Activated CD4-positive, alpha-beta T cell treated with anti-CD3 and anti-CD28 coated beads, Interleukin-2, amount 10 ng/mL, durations not matched to agents 24 days and 14 days (primary cell): ENCODE measurements around the gene CEACAM20. TPM values are rescaled to one million over a fixed set of nuclear protein-coding genes. Genes with fewer than 3 reads are reported as not detected.
"Not testable (repeated sequence)": the region's sequence is repeated elsewhere in the genome, so short reads cannot be mapped to it uniquely, and the experiment has no call there.

Experiments used
- DNase-seq: peaks from one replicate; pipeline ENCODE4 v3.0.0; 2022
- H3K27ac Mint-ChIP-seq: one replicate; pipeline ENCODE4 v1.8.0; 2022; ENCODE audit warnings: mild to moderate bottlenecking, mixed read lengths
- H3K27me3 Mint-ChIP-seq: one replicate; pipeline ENCODE4 v1.8.0; 2022; ENCODE audit warnings: mixed read lengths
- H3K36me3 Mint-ChIP-seq: one replicate; pipeline ENCODE4 v1.8.0; 2022; ENCODE audit warnings: low read depth, mild to moderate bottlenecking, mixed read lengths
- H3K4me1 Mint-ChIP-seq: one replicate; pipeline ENCODE4 v1.8.0; 2021; ENCODE audit warnings: mixed read lengths
- H3K4me3 Mint-ChIP-seq: one replicate; pipeline ENCODE4 v1.8.0; 2022; ENCODE audit warnings: mild to moderate bottlenecking, moderate library complexity, mixed read lengths
- H3K9me3 Mint-ChIP-seq: one replicate; pipeline ENCODE4 v1.8.0; 2021; ENCODE audit warnings: mixed read lengths
- intact Hi-C: fragments of 100-400 bp; cut with micrococcal nuclease; formaldehyde crosslinking; loops from one replicate; pipeline ENCODE4 v1.15.1; 2023
- total RNA-seq: library from RNA; stranded (reverse); gene quantifications from 2 replicates; pipeline ENCODE4 v1.2.3, GENCODE V29; 2022

Gene CEACAM20
- total RNA-seq, 1 donor from 2014 or later = not detected

GRCh38 chr19:44563086-44563655, 33.7 kb upstream of the CEACAM20 start:
- intact Hi-C loops, H3K4me3 Mint-ChIP-seq, DNase-seq, H3K27ac Mint-ChIP-seq, H3K27me3 Mint-ChIP-seq, H3K9me3 Mint-ChIP-seq, H3K36me3 Mint-ChIP-seq, H3K4me1 Mint-ChIP-seq: not testable (repeated sequence)

GRCh38 chr19:44557933-44558332, 28.5 kb upstream of the CEACAM20 start:
- peaks cover 8% of the 10 kb centered on the region for H3K9me3 Mint-ChIP-seq
- intact Hi-C loops = no loop called here
- no peaks in the 10 kb centered on the region for H3K27me3 Mint-ChIP-seq
- no peak for DNase-seq
- no peak overlapping the region for H3K4me3 Mint-ChIP-seq
- H3K27ac Mint-ChIP-seq = no peak overlapping the region
- H3K4me1 Mint-ChIP-seq = no peaks in the 10 kb centered on the region
- H3K36me3 Mint-ChIP-seq = no peaks in the 10 kb centered on the region

GRCh38 chr19:44554641-44555246, 25.3 kb upstream of the CEACAM20 start:
- Mint-ChIP-seq H3K27ac (no peak overlapping the region), H3K36me3 (no peaks in the 10 kb centered on the region), H3K4me1 (no peaks in the 10 kb centered on the region), H3K9me3 (peaks cover 17% of the 10 kb centered on the region), H3K4me3 (no peak overlapping the region), H3K27me3 (no peaks in the 10 kb centered on the region)
- DNase-seq = no peak
- intact Hi-C loops = no loop called here

- no peaks in the 10 kb centered on the region for H3K4me1 Mint-ChIP-seq
- intact Hi-C loops = no loop called here
- H3K9me3 Mint-ChIP-seq = peaks cover 22% of the 10 kb centered on the region
- no peak overlapping the region for H3K4me3 Mint-ChIP-seq
- no peak overlapping the region for H3K27ac Mint-ChIP-seq
- H3K36me3 Mint-ChIP-seq = no peaks in the 10 kb centered on the region
- DNase-seq = no peak
- no peaks in the 10 kb centered on the region for H3K27me3 Mint-ChIP-seq
These were observed 24.1 kb upstream of the CEACAM20 start for GRCh38 chr19:44553478-44554171.

- H3K36me3 Mint-ChIP-seq = no peaks in the 10 kb centered on the region
- intact Hi-C loops = no loop called here
- peaks cover 22% of the 10 kb centered on the region for H3K9me3 Mint-ChIP-seq
- H3K27ac Mint-ChIP-seq = no peak overlapping the region
- no peaks in the 10 kb centered on the region for H3K27me3 Mint-ChIP-seq
- no peaks in the 10 kb centered on the region for H3K4me1 Mint-ChIP-seq
- no peak overlapping the region for H3K4me3 Mint-ChIP-seq
- peak; percentile 74 for DNase-seq
These were observed 22.8 kb upstream of the CEACAM20 start for GRCh38 chr19:44552324-44552723.

- DNase-seq = no peak
- Mint-ChIP-seq H3K27me3 (no peaks in the 10 kb centered on the region), H3K4me1 (no peaks in the 10 kb centered on the region), H3K27ac (no peak overlapping the region), H3K9me3 (peaks cover 25% of the 10 kb centered on the region), H3K4me3 (no peak overlapping the region), H3K36me3 (no peaks in the 10 kb centered on the region)
- intact Hi-C loops = no loop called here
These were observed 22.4 kb upstream of the CEACAM20 start for GRCh38 chr19:44551850-44552249.

GRCh38 chr19:44550976-44551375, 21.5 kb upstream of the CEACAM20 start:
- H3K36me3 Mint-ChIP-seq, intact Hi-C loops, H3K4me1 Mint-ChIP-seq, H3K27ac Mint-ChIP-seq, H3K27me3 Mint-ChIP-seq, DNase-seq, H3K4me3 Mint-ChIP-seq: not testable (repeated sequence)
- peaks cover 25% of the 10 kb centered on the region for H3K9me3 Mint-ChIP-seq

GRCh38 chr19:44549507-44549906, 20.0 kb upstream of the CEACAM20 start:
- no peaks in the 10 kb centered on the region for H3K36me3 Mint-ChIP-seq
- no peak for DNase-seq
- no peak overlapping the region for H3K4me3 Mint-ChIP-seq
- H3K27ac Mint-ChIP-seq = no peak overlapping the region
- no peaks in the 10 kb centered on the region for H3K4me1 Mint-ChIP-seq
- peaks cover 23% of the 10 kb centered on the region for H3K9me3 Mint-ChIP-seq
- intact Hi-C loops = no loop called here
- no peaks in the 10 kb centered on the region for H3K27me3 Mint-ChIP-seq

GRCh38 chr19:44548736-44549135, 19.3 kb upstream of the CEACAM20 start:
- no peak overlapping the region for H3K27ac Mint-ChIP-seq
- H3K9me3 Mint-ChIP-seq = peaks cover 28% of the 10 kb centered on the region
- no peaks in the 10 kb centered on the region for H3K27me3 Mint-ChIP-seq
- no peaks in the 10 kb centered on the region for H3K4me1 Mint-ChIP-seq
- no peak overlapping the region for H3K4me3 Mint-ChIP-seq
- H3K36me3 Mint-ChIP-seq = no peaks in the 10 kb centered on the region
- intact Hi-C loops = no loop called here
- no peak for DNase-seq

GRCh38 chr19:44544031-44544430, 14.6 kb upstream of the CEACAM20 start:
- H3K27ac Mint-ChIP-seq = no peak overlapping the region
- intact Hi-C loops = no loop called here
- no peak for DNase-seq
- H3K27me3 Mint-ChIP-seq = no peaks in the 10 kb centered on the region
- H3K4me3 Mint-ChIP-seq = no peak overlapping the region
- no peaks in the 10 kb centered on the region for H3K4me1 Mint-ChIP-seq
- peaks cover 28% of the 10 kb centered on the region for H3K9me3 Mint-ChIP-seq
- no peaks in the 10 kb centered on the region for H3K36me3 Mint-ChIP-seq

GRCh38 chr19:44542671-44543070, 13.2 kb upstream of the CEACAM20 start:
- intact Hi-C loops = no loop called here
- no peak for DNase-seq
- Mint-ChIP-seq H3K27me3 (no peaks in the 10 kb centered on the region), H3K4me1 (no peaks in the 10 kb centered on the region), H3K36me3 (no peaks in the 10 kb centered on the region), H3K9me3 (peaks cover 31% of the 10 kb centered on the region), H3K4me3 (no peak overlapping the region), H3K27ac (no peak overlapping the region)

- no peak for DNase-seq
- no peak overlapping the region for H3K4me3 Mint-ChIP-seq
- H3K27me3 Mint-ChIP-seq = no peaks in the 10 kb centered on the region
- intact Hi-C loops = no loop called here
- no peaks in the 10 kb centered on the region for H3K4me1 Mint-ChIP-seq
- H3K9me3 Mint-ChIP-seq = peaks cover 35% of the 10 kb centered on the region
- no peak overlapping the region for H3K27ac Mint-ChIP-seq
- H3K36me3 Mint-ChIP-seq = no peaks in the 10 kb centered on the region
These were observed 11.3 kb upstream of the CEACAM20 start for GRCh38 chr19:44540736-44541135.

GRCh38 chr19:44539991-44540390, 10.5 kb upstream of the CEACAM20 start:
- peaks cover 35% of the 10 kb centered on the region for H3K9me3 Mint-ChIP-seq
- H3K36me3 Mint-ChIP-seq = no peaks in the 10 kb centered on the region
- no peak overlapping the region for H3K27ac Mint-ChIP-seq
- H3K27me3 Mint-ChIP-seq = no peaks in the 10 kb centered on the region
- intact Hi-C loops = no loop called here
- no peak for DNase-seq
- H3K4me1 Mint-ChIP-seq = no peaks in the 10 kb centered on the region
- no peak overlapping the region for H3K4me3 Mint-ChIP-seq

GRCh38 chr19:44539236-44539826, 9.9 kb upstream of the CEACAM20 start:
- Mint-ChIP-seq H3K27ac (no peak overlapping the region), H3K9me3 (peaks cover 31% of the 10 kb centered on the region), H3K36me3 (no peaks in the 10 kb centered on the region), H3K4me1 (no peaks in the 10 kb centered on the region), H3K27me3 (no peaks in the 10 kb centered on the region), H3K4me3 (no peak overlapping the region)
- intact Hi-C loops = no loop called here
- no peak for DNase-seq
